ENCODE results near the gene TMEM248.
"Not testable (repeated sequence)": the region's sequence is repeated elsewhere in the genome, so short reads cannot be mapped to it uniquely, and the experiment has no call there.

Gene TMEM248

DNA sequence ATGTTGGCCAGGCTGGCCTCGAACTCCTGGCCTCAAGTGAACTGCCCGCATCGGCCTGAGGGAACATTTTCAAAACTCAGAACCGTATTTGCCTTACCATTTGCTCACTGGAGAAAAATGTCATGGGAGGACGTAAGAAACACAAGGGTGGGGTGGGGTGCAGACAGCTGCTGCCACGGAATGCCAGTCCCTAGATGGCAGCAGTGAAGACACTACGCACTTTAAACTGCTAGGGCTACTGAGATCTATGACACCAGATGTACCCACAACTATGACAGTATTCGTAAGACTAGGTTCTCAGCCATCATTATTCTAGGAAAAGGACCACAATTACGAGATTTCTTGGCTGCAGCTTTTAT lies 73.6 kb downstream of the TMEM248 start:
- TF ChIP-seq, protein P1, sequence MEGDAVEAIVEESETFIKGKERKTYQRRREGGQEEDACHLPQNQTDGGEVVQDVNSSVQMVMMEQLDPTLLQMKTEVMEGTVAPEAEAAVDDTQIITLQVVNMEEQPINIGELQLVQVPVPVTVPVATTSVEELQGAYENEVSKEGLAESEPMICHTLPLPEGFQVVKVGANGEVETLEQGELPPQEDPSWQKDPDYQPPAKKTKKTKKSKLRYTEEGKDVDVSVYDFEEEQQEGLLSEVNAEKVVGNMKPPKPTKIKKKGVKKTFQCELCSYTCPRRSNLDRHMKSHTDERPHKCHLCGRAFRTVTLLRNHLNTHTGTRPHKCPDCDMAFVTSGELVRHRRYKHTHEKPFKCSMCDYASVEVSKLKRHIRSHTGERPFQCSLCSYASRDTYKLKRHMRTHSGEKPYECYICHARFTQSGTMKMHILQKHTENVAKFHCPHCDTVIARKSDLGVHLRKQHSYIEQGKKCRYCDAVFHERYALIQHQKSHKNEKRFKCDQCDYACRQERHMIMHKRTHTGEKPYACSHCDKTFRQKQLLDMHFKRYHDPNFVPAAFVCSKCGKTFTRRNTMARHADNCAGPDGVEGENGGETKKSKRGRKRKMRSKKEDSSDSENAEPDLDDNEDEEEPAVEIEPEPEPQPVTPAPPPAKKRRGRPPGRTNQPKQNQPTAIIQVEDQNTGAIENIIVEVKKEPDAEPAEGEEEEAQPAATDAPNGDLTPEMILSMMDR (IDR thresholded peaks at IDR 0.05; ENCODE audit: control insufficient read depth, extremely low read depth, insufficient read depth): peak; percentile 51
- peak overlapping the region; percentile 84 for H3K4me3 ChIP-seq (ENCODE audit: low read depth, low read length)
- peak; percentile 48 for DNase-seq (ENCODE audit: low read depth)

GRCh38 chr7:66995050-66995776 lies 74.2 kb downstream of the TMEM248 start, which contains the start of gene SBDS:
Gene SBDS, minus strand, starts transcription at chr7:66995586. Its CDS starts 169 bp downstream, at chr7:66995417.
- DNase-seq (ENCODE audit: low read depth): peak; percentile 99

GRCh38 chr7:66996444-66997191 lies 75.6 kb downstream of the TMEM248 start, which contains the start of gene TYW1:
Gene TYW1, plus strand, starts transcription at chr7:66996833. Its CDS starts 146 bp downstream, at chr7:66996979.
- DNase-seq (ENCODE audit: low read depth): peak; percentile 93
- H3K4me3 ChIP-seq (ENCODE audit: low read depth, low read length): peak within 1 kb of the TSS; percentile 84

More at GRCh38 chr7:66995050-66995776, 74.2 kb downstream of the TMEM248 start, which contains the start of gene SBDS:
- TF ChIP-seq, protein P1 (IDR thresholded peaks at IDR 0.05; ENCODE audit: control insufficient read depth, extremely low read depth, insufficient read depth): peak; percentile 28; the same call in 1 of the 2 replicates
- H3K4me3 ChIP-seq (ENCODE audit: low read depth, low read length): peak within 1 kb of the TSS; percentile 84

GRCh38 chr7:67000601-67001258 lies 79.7 kb downstream of the TMEM248 start:
- H3K4me3 ChIP-seq (ENCODE audit: low read depth, low read length); DNase-seq (ENCODE audit: low read depth): not testable (repeated sequence)
- TF ChIP-seq, protein P1 (IDR thresholded peaks at IDR 0.05; ENCODE audit: control insufficient read depth, extremely low read depth, insufficient read depth): peak; percentile 31; the same call in 1 of the 2 replicates

- not testable (repeated sequence) for DNase-seq (ENCODE audit: low read depth)
These were observed 83.1 kb downstream of the TMEM248 start for GRCh38 chr7:67004145-67004544.

GRCh38 chr7:67006965-67007364 lies 85.9 kb downstream of the TMEM248 start:
- TF ChIP-seq, protein P1 (IDR thresholded peaks at IDR 0.05; ENCODE audit: control insufficient read depth, extremely low read depth, insufficient read depth): no peak
- no peak for DNase-seq (ENCODE audit: low read depth)
- H3K4me3 ChIP-seq (ENCODE audit: low read depth, low read length): no peak overlapping the region

More at GRCh38 chr7:67004145-67004544, 83.1 kb downstream of the TMEM248 start:
- not testable (repeated sequence) for H3K4me3 ChIP-seq (ENCODE audit: low read depth, low read length)

All from LNCaP clone FGC (cell line).